Panc1 (cell line): ENCODE data around the gene CYP3A5. TPM values are rescaled to one million over a fixed set of nuclear protein-coding genes. Genes with fewer than 3 reads are reported as not detected.

ENCODE experiments used
- ATAC-seq: fragments of 200-7000 bp; cut with Tn5 transposase; 2 replicates; pipeline ENCODE4 v1.9.1; 2020; ENCODE audit warnings: mild to moderate bottlenecking, moderate library complexity
- BruUV-seq: library from RNA; stranded (reverse); fragments of 400-500 nt; replicated peaks from 2 replicates; lab custom pipeline; 2021; lab: Mats Ljungman, UMichigan
- CTCF ChIA-PET: fragments of 300-600 bp; sonication (Branson Sonifier 250); formaldehyde crosslinking; loops from one replicate; lab custom pipeline; 2022; ENCODE audit warnings: antibody characterized with exemption; lab: Charles Lee
- POLR2A ChIA-PET: fragments of 300-600 bp; sonication (Branson Sonifier 250); formaldehyde crosslinking; loops from one replicate; lab custom pipeline; 2022; ENCODE audit warnings: antibody characterized with exemption; lab: Charles Lee
- DNase-seq: peaks from one replicate; pipeline ENCODE4 v3.0.0-alpha.2; 2010; ENCODE audit warnings: low read depth, low spot score
- H3K27ac ChIP-seq: 2 replicates; pipeline ENCODE4 v1.5.1; 2011; ENCODE audit warnings: mild to moderate bottlenecking, low read length, inconsistent platforms
- H3K27me3 ChIP-seq: fragments of 200-500 bp; sonication (Bioruptor generic); 2 replicates; pipeline ENCODE4 v1.6.0; 2014; ENCODE audit warnings: low read length, inconsistent platforms; ENCODE audit not compliant: control insufficient read depth, insufficient read depth
- H3K36me3 ChIP-seq: fragments of 200-500 bp; sonication (Bioruptor generic); 2 replicates; pipeline ENCODE4 v1.5.1; 2014; ENCODE audit warnings: inconsistent platforms, mild to moderate bottlenecking, low read length, moderate library complexity; ENCODE audit not compliant: control insufficient read depth, insufficient read depth
- H3K4me1 ChIP-seq: 2 replicates; pipeline ENCODE4 v1.5.1; 2011; ENCODE audit warnings: inconsistent platforms, mild to moderate bottlenecking, low read length, moderate library complexity; ENCODE audit not compliant: control insufficient read depth, insufficient read depth
- H3K4me3 ChIP-seq, 2 experiments: 2 replicates each; pipeline ENCODE4 v1.5.1; 2011 to 2012; ENCODE audit warnings: low read depth in 2 of 2, low read length in 2 of 2, mild to moderate bottlenecking in 2 of 2, inconsistent platforms in 1 of 2, moderate library complexity in 1 of 2
- H3K9me3 ChIP-seq: fragments of 200-500 bp; sonication (Bioruptor generic); 2 replicates; pipeline ENCODE4 v1.5.1; 2014; ENCODE audit warnings: low read depth, mild to moderate bottlenecking, inconsistent platforms, low read length, moderate library complexity; ENCODE audit not compliant: control insufficient read depth, insufficient read depth
- POLR2AphosphoS5 ChIP-seq: IDR thresholded peaks from 2 replicates; pipeline ENCODE4 v1.6.1; 2012; ENCODE audit warnings: mild to moderate bottlenecking, low read depth, low read length, moderate library complexity
- SIN3A ChIP-seq: IDR thresholded peaks from 2 replicates; pipeline ENCODE4 v1.6.1; 2012; ENCODE audit warnings: low read depth, mild to moderate bottlenecking, low read length, moderate library complexity, borderline replicate concordance; ENCODE audit not compliant: insufficient read depth
- TCF7L2 ChIP-seq: IDR thresholded peaks from 2 replicates; pipeline ENCODE4 v1.6.1; 2011; ENCODE audit warnings: mild to moderate bottlenecking, low read depth, low read length, inconsistent platforms
- in situ Hi-C: cut with HindIII; loops from 2 replicates; pipeline ENCODE4 v1.10.0; 2016; ENCODE audit warnings: low sequenced_read_pairs, low pct_unique_long_range_greater_than_20kb
- intact Hi-C: fragments of 100-400 bp; cut with micrococcal nuclease; formaldehyde crosslinking; loops from one replicate; pipeline ENCODE4 v1.10.0; 2022; ENCODE audit not compliant: unreplicated experiment
- total RNA-seq: library from RNA; stranded (reverse); gene quantifications from one replicate; pipeline ENCODE4 v1.2.1, GENCODE V29; 2021; ENCODE audit not compliant: unreplicated experiment
- TF ChIP-seq, protein P1 (sequence below): fragments of 450-650 bp; IDR thresholded peaks from 2 replicates; pipeline ENCODE4 v1.5.1; 2017; ENCODE audit warnings: mild to moderate bottlenecking
- TF ChIP-seq, protein P2 (sequence below), 2 experiments: IDR thresholded peaks; 2 replicates each; pipeline ENCODE4 v1.6.1; 2011 to 2012; ENCODE audit warnings: low read depth in 2 of 2, control low read depth in 1 of 2, low read length in 1 of 2, mild to moderate bottlenecking in 1 of 2, moderate library complexity in 1 of 2; ENCODE audit not compliant: insufficient read depth in 1 of 2

CYP3A5 gene
- total RNA-seq, 1 experiment from 2014 or later, result 0.31 TPM

DNA sequence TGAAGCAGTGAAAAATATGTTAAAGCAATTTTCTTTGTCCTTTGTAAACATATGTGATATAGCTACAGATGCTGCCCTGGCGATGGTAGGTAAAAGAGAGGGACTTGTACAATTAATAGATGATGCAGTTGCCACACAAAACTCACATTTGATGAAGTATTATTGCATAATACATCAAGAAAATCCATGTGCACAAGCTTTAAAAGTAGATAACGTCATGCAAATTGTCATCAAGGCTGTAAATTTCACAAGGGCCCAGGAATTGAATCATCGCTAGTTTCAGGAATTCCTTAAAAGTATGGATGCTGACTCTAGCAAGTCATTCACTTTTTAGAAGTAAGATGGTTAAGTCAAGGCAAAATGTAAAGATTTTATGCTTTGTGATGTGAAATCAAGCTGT, 10.0 kb downstream of the CYP3A5 start:
- in situ Hi-C loops (no loop called here), intact Hi-C loops (no loop called here)
- BruUV-seq, result no TSS peak
- no peaks in the 10 kb centered on the region for H3K36me3 ChIP-seq
- ChIA-PET CTCF (no interaction called here), POLR2A (no interaction called here)
- H3K27me3 ChIP-seq, result no peaks in the 10 kb centered on the region; the same call in 1 of the 2 replicates
- ATAC-seq, result no peak
- H3K4me1 ChIP-seq, result no peaks in the 10 kb centered on the region
- no peak for DNase-seq
- no peak overlapping the region for H3K4me3 ChIP-seq
- no peak overlapping the region for H3K27ac ChIP-seq
- H3K9me3 ChIP-seq, result no peaks in the 10 kb centered on the region
- TF ChIP-seq POLR2AphosphoS5 (no peak), TCF7L2 (no peak), SIN3A (no peak)
- TF ChIP-seq, protein P1, sequence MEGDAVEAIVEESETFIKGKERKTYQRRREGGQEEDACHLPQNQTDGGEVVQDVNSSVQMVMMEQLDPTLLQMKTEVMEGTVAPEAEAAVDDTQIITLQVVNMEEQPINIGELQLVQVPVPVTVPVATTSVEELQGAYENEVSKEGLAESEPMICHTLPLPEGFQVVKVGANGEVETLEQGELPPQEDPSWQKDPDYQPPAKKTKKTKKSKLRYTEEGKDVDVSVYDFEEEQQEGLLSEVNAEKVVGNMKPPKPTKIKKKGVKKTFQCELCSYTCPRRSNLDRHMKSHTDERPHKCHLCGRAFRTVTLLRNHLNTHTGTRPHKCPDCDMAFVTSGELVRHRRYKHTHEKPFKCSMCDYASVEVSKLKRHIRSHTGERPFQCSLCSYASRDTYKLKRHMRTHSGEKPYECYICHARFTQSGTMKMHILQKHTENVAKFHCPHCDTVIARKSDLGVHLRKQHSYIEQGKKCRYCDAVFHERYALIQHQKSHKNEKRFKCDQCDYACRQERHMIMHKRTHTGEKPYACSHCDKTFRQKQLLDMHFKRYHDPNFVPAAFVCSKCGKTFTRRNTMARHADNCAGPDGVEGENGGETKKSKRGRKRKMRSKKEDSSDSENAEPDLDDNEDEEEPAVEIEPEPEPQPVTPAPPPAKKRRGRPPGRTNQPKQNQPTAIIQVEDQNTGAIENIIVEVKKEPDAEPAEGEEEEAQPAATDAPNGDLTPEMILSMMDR, result no peak
- TF ChIP-seq, protein P2, sequence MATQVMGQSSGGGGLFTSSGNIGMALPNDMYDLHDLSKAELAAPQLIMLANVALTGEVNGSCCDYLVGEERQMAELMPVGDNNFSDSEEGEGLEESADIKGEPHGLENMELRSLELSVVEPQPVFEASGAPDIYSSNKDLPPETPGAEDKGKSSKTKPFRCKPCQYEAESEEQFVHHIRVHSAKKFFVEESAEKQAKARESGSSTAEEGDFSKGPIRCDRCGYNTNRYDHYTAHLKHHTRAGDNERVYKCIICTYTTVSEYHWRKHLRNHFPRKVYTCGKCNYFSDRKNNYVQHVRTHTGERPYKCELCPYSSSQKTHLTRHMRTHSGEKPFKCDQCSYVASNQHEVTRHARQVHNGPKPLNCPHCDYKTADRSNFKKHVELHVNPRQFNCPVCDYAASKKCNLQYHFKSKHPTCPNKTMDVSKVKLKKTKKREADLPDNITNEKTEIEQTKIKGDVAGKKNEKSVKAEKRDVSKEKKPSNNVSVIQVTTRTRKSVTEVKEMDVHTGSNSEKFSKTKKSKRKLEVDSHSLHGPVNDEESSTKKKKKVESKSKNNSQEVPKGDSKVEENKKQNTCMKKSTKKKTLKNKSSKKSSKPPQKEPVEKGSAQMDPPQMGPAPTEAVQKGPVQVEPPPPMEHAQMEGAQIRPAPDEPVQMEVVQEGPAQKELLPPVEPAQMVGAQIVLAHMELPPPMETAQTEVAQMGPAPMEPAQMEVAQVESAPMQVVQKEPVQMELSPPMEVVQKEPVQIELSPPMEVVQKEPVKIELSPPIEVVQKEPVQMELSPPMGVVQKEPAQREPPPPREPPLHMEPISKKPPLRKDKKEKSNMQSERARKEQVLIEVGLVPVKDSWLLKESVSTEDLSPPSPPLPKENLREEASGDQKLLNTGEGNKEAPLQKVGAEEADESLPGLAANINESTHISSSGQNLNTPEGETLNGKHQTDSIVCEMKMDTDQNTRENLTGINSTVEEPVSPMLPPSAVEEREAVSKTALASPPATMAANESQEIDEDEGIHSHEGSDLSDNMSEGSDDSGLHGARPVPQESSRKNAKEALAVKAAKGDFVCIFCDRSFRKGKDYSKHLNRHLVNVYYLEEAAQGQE (IDR thresholded peaks at IDR 0.05; ENCODE audit: insufficient read depth in 1 of 2, low read depth in 2 of 2, low read length in 1 of 2), result no peak

DNA sequence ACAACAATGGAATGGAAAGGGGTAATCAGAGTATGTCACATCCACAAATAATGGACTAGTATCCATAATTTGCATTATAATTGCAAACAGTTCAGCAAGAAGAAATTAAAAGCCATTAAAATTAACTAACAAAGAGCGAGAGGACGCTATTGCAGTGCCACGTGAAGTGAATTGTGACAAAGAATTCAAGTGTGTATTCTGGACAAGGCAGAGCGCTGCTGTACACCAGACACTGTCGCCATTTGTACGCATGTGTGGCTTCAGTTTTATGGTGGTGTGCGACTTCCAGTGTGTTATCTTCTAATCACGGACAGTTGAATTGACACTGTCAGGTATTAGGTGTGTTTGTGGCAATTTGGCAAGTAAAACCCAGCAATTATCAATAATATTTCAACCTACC, 11.3 kb downstream of the CYP3A5 start:
- no peaks in the 10 kb centered on the region for H3K4me1 ChIP-seq
- H3K36me3 ChIP-seq, result no peaks in the 10 kb centered on the region
- DNase-seq (no peak), ATAC-seq (no peak)
- TF ChIP-seq, protein P1, result no peak
- TF ChIP-seq SIN3A (no peak), POLR2AphosphoS5 (no peak), TCF7L2 (no peak)
- TF ChIP-seq, protein P2 (IDR thresholded peaks at IDR 0.05; ENCODE audit: insufficient read depth in 1 of 2, low read depth in 2 of 2, low read length in 1 of 2), result no peak
- H3K27ac ChIP-seq, result no peak overlapping the region
- ChIA-PET CTCF (no interaction called here), POLR2A (interaction anchor here (0.7 kb wide), 1 partner anchor 25 kb away, joined by 3 read pairs; no protein-coding TSS in a partner anchor)
- H3K4me3 ChIP-seq, result no peak overlapping the region
- in situ Hi-C loops, result no loop called here
- no TSS peak for BruUV-seq
- intact Hi-C loops, result no loop called here
- no peaks in the 10 kb centered on the region for H3K9me3 ChIP-seq
- H3K27me3 ChIP-seq, result no peaks in the 10 kb centered on the region
